K562 (cell line): Measurements from ENCODE around the gene CNKSR2. TPM values are rescaled to one million over a fixed set of nuclear protein-coding genes. Genes with fewer than 3 reads are reported as not detected.

Source experiments
- ATAC-seq: fragments of 200-7000 bp; cut with Tn5 transposase; 3 replicates; pipeline ENCODE4 v1.9.1; 2020; ENCODE audit warnings: moderate library complexity
- BruUV-seq: library from RNA; stranded (reverse); fragments of 400-500 nt; replicated peaks from 2 replicates; lab custom pipeline; 2021; lab: Mats Ljungman, UMichigan
- CTCF ChIA-PET: fragments of 300-600 bp; formaldehyde crosslinking; extraction: SDS; loops from one replicate; lab custom pipeline; 2021; ENCODE audit warnings: low intra/inter-chr PET ratio; lab: Yijun Ruan, JAX
- POLR2A ChIA-PET: fragments of 300-600, 350-650 bp; sonication (Branson Sonifier 250); formaldehyde crosslinking; extraction: SDS; loops from one replicate; lab custom pipeline; 2021; ENCODE audit warnings: antibody characterized with exemption, inconsistent platforms; lab: Yijun Ruan, JAX
- DNase-seq, 4 experiments: peaks; one replicate each; pipeline versions ENCODE4 v3.0.0 to v3.0.0-alpha.2; 2011 to 2018; ENCODE audit warnings: low spot score in 3 of 4, mixed read lengths in 3 of 4; ENCODE audit errors: extremely low read depth in 1 of 4
- FAIRE-seq: peaks from 2 replicates; lab custom pipeline; 2011; peaks lifted over from hg19 to GRCh38; lab: Jason Lieb, UNC
- H2AFZ ChIP-seq: 2 replicates; pipeline ENCODE4 v1.6.0; 2011; ENCODE audit warnings: low read depth, low read length, control low read depth, inconsistent platforms
- H3K27ac ChIP-seq: fragments of 200-600 bp; 3 replicates; pipeline ENCODE4 v1.8.0; 2011; ENCODE audit warnings: low read depth, mild to moderate bottlenecking, control low read depth, inconsistent platforms, low read length, moderate library complexity, mixed read lengths; ENCODE audit errors: extremely low read depth
- H3K27me3 ChIP-seq, 2 experiments: fragments of 300-600 bp in 1 of 2; 2 replicates in 1 of 2; 3 replicates in 1 of 2; pipeline versions ENCODE4 v1.6.0 to v1.8.0; 2011; ENCODE audit warnings: inconsistent platforms in 2 of 2, low read length in 2 of 2, mild to moderate bottlenecking in 1 of 2, mixed read lengths in 1 of 2, moderate library complexity in 1 of 2; ENCODE audit not compliant: control insufficient read depth in 2 of 2, insufficient read depth in 2 of 2
- H3K36me3 ChIP-seq: fragments of 300-600 bp; 3 replicates; pipeline ENCODE4 v1.8.0; 2011; ENCODE audit warnings: mild to moderate bottlenecking, low read length, inconsistent platforms; ENCODE audit not compliant: control insufficient read depth, insufficient read depth
- H3K4me1 ChIP-seq, 2 experiments: fragments of 200-600 bp in 1 of 2; replicated peaks in 1 of 2; 2 replicates in 1 of 2; 3 replicates in 1 of 2; pipeline versions ENCODE4 v1.5.1 to v1.8.0; 2011; ENCODE audit warnings: inconsistent platforms in 2 of 2, low read length in 2 of 2, mild to moderate bottlenecking in 1 of 2, mixed read lengths in 1 of 2, moderate library complexity in 1 of 2; ENCODE audit not compliant: control insufficient read depth in 2 of 2, insufficient read depth in 2 of 2
- H3K4me2 ChIP-seq: 2 replicates; pipeline ENCODE4 v1.6.1; 2011; ENCODE audit warnings: low read length, control low read depth, inconsistent platforms, mixed read lengths; ENCODE audit not compliant: insufficient read depth
- H3K4me3 ChIP-seq: fragments of 200-600 bp; sonication (generic), shearing (Covaris generic); 2 replicates; pipeline ENCODE4 v1.5.1; 2016; ENCODE audit warnings: control low read depth, inconsistent platforms
- H3K79me2 ChIP-seq: fragments of 200-600 bp; 3 replicates; pipeline ENCODE4 v1.8.0; 2011; ENCODE audit warnings: low read length, inconsistent platforms; ENCODE audit not compliant: control insufficient read depth, insufficient read depth
- H3K9ac ChIP-seq, 2 experiments: 2 replicates each; pipeline versions ENCODE4 v1.6.0 to v1.6.1; 2011; ENCODE audit warnings: low read depth in 2 of 2, low read length in 2 of 2, control low read depth in 1 of 2, inconsistent platforms in 1 of 2, mild to moderate bottlenecking in 1 of 2, mixed read lengths in 1 of 2; ENCODE audit not compliant: insufficient read depth in 1 of 2
- H3K9me1 ChIP-seq: one replicate; pipeline ENCODE4 v1.6.0; 2011; ENCODE audit warnings: inconsistent platforms, mild to moderate bottlenecking, low read length, moderate library complexity; ENCODE audit not compliant: control insufficient read depth, insufficient read depth
- H3K9me3 ChIP-seq: replicated peaks from 2 replicates; pipeline ENCODE4 v1.5.1; 2011; ENCODE audit warnings: low read depth, low read length, inconsistent platforms; ENCODE audit not compliant: control insufficient read depth, insufficient read depth
- H4K20me1 ChIP-seq: replicated peaks from 2 replicates; pipeline ENCODE4 v1.6.1; 2011; ENCODE audit warnings: low read length, inconsistent platforms, mixed read lengths; ENCODE audit not compliant: control insufficient read depth, insufficient read depth
- ARID2 ChIP-seq: fragments of 450-650 bp; IDR thresholded peaks from 2 replicates; pipeline ENCODE4 v1.6.1; 2017; ENCODE audit warnings: antibody characterized with exemption, mild to moderate bottlenecking
- E2F1 ChIP-seq: sonication (generic); formaldehyde crosslinking; IDR thresholded peaks from 2 replicates; pipeline ENCODE4 v1.8.1; 2023; ENCODE audit warnings: mild to moderate bottlenecking, missing genetic modification reagents, moderate library complexity
- ETS2 ChIP-seq: IDR thresholded peaks from 2 replicates; pipeline ENCODE4 v1.6.1; 2016; ENCODE audit warnings: borderline replicate concordance, missing genetic modification characterization, mild to moderate bottlenecking, moderate library complexity, missing compliant biosample characterization; ENCODE audit not compliant: poor library complexity, severe bottlenecking
- LCOR ChIP-seq: sonication (generic); formaldehyde crosslinking; IDR thresholded peaks from 2 replicates; pipeline ENCODE4 v1.8.0; 2022; ENCODE audit warnings: mild to moderate bottlenecking, missing genetic modification reagents
- ZEB2 ChIP-seq: fragments of 450-650 bp; IDR thresholded peaks from 2 replicates; pipeline ENCODE4 v1.6.1; 2016
- ZFP91 ChIP-seq: sonication (generic); formaldehyde crosslinking; IDR thresholded peaks from 2 replicates; pipeline ENCODE4 v1.8.0; 2022; ENCODE audit warnings: mild to moderate bottlenecking, missing genetic modification reagents
- WGBS: fragments of 100-300 bp; shearing (Covaris generic); methylation state at CpG from one replicate; pipeline ENCODE4 v1.1.6; 2016; ENCODE audit warnings: low coverage, mixed read lengths; ENCODE audit not compliant: insufficient coverage; ENCODE audit errors: missing lambda C conversion rate; 5-methylcytosine and 5-hydroxymethylcytosine counted together
- in situ Hi-C: fragments of 300-500 bp; cut with MboI; formaldehyde crosslinking; loops from 4 replicates; pipeline ENCODE4 v1.15.0; 2018; ENCODE audit warnings: inconsistent platforms, mixed read lengths
- intact Hi-C: fragments of 100-400 bp; cut with micrococcal nuclease; formaldehyde crosslinking; loops from 2 replicates; pipeline ENCODE4 v1.14.2; 2022
- polyA plus RNA-seq, 8 experiments: library from polyadenylated mRNA; depleted of rRNA in 4 of 8; stranded (reverse) in 5 of 8; unstranded in 3 of 8; fragments of >200 nt; fragmentation: Nextera tagmentation in 2 of 8; fragmentation: Illumina TruSeq in 1 of 8; extraction: Ambion mirVana in 2 of 8; extraction: Trizol in 1 of 8; gene quantifications; 2 replicates each; pipeline versions ENCODE4 v1.2.1 to v1.2.3, GENCODE V29; 2011 to 2014; ENCODE audit warnings: inconsistent platforms in 1 of 8, missing spikeins in 1 of 8
- total RNA-seq, 7 experiments: library from RNA; depleted of rRNA in 6 of 7; stranded (reverse); fragments of >200 nt in 6 of 7; fragmentation: Illumina TruSeq in 2 of 7; extraction: Trizol in 2 of 7; gene quantifications; 2 replicates each; pipeline versions ENCODE4 v1.2.1 to v1.2.3, GENCODE V29; 2011 to 2021; ENCODE audit warnings: low replicate concordance in 1 of 7

Gene CNKSR2
- total and polyA plus RNA-seq, 9 of the 15 experiments (the other 6 are each of a cell fraction or from before 2014, with no cell fraction given): not detected

DNA sequence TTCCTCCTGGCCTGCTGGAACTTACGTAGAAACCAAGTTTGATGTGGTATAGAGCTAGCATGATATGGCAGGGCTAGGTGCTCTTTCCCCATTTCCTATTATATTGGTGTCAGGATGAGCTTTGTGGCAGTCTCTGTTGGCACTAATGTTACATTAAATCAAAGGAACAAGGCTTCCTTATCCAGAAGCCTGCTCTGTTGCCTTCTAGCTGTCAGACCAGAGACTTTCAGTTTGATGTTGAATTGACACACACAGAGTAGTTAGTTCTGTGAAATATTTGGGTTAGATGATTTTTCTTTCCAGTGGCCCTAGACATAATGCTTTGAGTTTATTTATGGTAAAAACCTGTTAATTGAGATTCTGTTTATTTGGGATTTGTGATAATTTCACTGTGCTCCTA is 10.0 kb downstream of the CNKSR2 start:
- Histone ChIP-seq H3K9me3 (no peaks in the 10 kb centered on the region), H3K4me2 (no peak overlapping the region), H3K79me2 (no peaks in the 10 kb centered on the region), H3K36me3 (no peaks in the 10 kb centered on the region), H3K4me3 (no peak overlapping the region), H3K27ac (no peak overlapping the region), H3K4me1 (no peaks in the 10 kb centered on the region), H3K27me3 (no peaks in the 10 kb centered on the region), H3K9me1 (no peaks in the 10 kb centered on the region), H4K20me1 (no peaks in the 10 kb centered on the region), H2AFZ (no peak overlapping the region), H3K9ac (no peak overlapping the region)
- FAIRE-seq: no peak
- ChIA-PET CTCF (no interaction called here), POLR2A (no interaction called here)
- WGBS: 0% methylated on average over 1 of the region's 1 CpG
- intact Hi-C loops (no loop called here), in situ Hi-C loops (no loop called here)
- BruUV-seq: no TSS peak
- ATAC-seq: no peak
- no peak for DNase-seq
- TF ChIP-seq ARID2: no peak
- TF ChIP-seq ETS2 (tag): no peak

GRCh38 chrX:21394792-21395191 is 20.6 kb downstream of the CNKSR2 start:
- Histone ChIP-seq H3K4me1 (no peaks in the 10 kb centered on the region), H3K27me3 (no peaks in the 10 kb centered on the region), H3K4me2 (no peak overlapping the region), H3K79me2 (no peaks in the 10 kb centered on the region), H4K20me1 (no peaks in the 10 kb centered on the region), H3K27ac (no peak overlapping the region), H2AFZ (no peak overlapping the region), H3K9ac (no peak overlapping the region), H3K4me3 (no peak overlapping the region), H3K9me1 (no peaks in the 10 kb centered on the region), H3K36me3 (no peaks in the 10 kb centered on the region), H3K9me3 (no peaks in the 10 kb centered on the region)
- DNase-seq (no peak), FAIRE-seq (no peak), ATAC-seq (no peak)
- intact Hi-C loops: no loop called here
- POLR2A ChIA-PET: no interaction called here
- 0% methylated on average over 1 of the region's 1 CpG for WGBS
- no TSS peak for BruUV-seq
- in situ Hi-C loops: no loop called here
- CTCF ChIA-PET: no interaction called here
- TF ChIP-seq LCOR: no peak
- no peak for TF ChIP-seq ZEB2
- TF ChIP-seq ZFP91 (CRISPR knock-in tag): no peak
- no peak for TF ChIP-seq E2F1 (CRISPR knock-in tag)
